ENCODE results near the gene VSTM2B. TPM values are rescaled to one million over a fixed set of nuclear protein-coding genes. Genes with fewer than 3 reads are reported as not detected.

The VSTM2B gene
- total RNA-seq, 4 donors from 2014 or later: not detected

DNA sequence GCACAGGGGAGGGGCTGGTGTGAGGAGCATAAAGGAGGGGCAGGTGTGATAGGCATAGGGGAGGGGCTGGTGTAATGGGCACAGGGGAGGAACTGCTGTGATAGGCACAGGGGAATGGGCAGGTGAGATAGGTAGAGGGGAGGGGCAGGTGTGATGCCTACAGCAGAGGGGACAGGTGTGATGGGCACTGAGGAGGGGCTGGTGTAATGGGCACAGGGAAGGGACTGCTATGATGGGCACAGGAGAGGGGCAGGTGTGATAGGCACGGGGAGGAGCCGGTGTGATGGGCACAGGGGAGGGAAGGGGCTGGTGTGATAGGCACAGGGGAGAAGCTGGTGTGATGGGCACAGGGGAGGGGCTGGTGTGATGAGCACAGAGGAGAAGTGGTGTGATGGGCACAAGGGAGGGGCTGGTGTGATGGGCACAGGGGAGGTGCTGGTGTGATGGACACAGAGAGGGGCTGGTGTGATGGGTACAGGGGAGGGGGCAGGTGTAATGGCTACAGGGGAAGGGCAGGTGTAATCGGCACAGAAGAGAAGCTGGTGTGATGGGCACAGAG is 40.8 kb downstream of the VSTM2B start:
- WGBS, 2 donors: 77 to 80% methylated on average over 3 of the region's 3 CpGs
- Histone ChIP-seq H3K27ac (no peak overlapping the region), H3K36me3 (no peaks in the 10 kb centered on the region), H3K4me3 (no peak overlapping the region), H3K27me3 (peaks cover 0 to 49% (median 0%) of the 10 kb centered on the region in 4 donors), H3K9me3 (no peaks in the 10 kb centered on the region), H3K4me1 (no peaks in the 10 kb centered on the region)
- TF ChIP-seq POLR2A (IDR thresholded peaks at IDR 0.05): no peak
- TF ChIP-seq, protein P1, sequence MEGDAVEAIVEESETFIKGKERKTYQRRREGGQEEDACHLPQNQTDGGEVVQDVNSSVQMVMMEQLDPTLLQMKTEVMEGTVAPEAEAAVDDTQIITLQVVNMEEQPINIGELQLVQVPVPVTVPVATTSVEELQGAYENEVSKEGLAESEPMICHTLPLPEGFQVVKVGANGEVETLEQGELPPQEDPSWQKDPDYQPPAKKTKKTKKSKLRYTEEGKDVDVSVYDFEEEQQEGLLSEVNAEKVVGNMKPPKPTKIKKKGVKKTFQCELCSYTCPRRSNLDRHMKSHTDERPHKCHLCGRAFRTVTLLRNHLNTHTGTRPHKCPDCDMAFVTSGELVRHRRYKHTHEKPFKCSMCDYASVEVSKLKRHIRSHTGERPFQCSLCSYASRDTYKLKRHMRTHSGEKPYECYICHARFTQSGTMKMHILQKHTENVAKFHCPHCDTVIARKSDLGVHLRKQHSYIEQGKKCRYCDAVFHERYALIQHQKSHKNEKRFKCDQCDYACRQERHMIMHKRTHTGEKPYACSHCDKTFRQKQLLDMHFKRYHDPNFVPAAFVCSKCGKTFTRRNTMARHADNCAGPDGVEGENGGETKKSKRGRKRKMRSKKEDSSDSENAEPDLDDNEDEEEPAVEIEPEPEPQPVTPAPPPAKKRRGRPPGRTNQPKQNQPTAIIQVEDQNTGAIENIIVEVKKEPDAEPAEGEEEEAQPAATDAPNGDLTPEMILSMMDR (IDR thresholded peaks at IDR 0.05): no peak
- DNase-seq: no peak
- intact Hi-C loops (cut with DNase I): no loop called here

DNA sequence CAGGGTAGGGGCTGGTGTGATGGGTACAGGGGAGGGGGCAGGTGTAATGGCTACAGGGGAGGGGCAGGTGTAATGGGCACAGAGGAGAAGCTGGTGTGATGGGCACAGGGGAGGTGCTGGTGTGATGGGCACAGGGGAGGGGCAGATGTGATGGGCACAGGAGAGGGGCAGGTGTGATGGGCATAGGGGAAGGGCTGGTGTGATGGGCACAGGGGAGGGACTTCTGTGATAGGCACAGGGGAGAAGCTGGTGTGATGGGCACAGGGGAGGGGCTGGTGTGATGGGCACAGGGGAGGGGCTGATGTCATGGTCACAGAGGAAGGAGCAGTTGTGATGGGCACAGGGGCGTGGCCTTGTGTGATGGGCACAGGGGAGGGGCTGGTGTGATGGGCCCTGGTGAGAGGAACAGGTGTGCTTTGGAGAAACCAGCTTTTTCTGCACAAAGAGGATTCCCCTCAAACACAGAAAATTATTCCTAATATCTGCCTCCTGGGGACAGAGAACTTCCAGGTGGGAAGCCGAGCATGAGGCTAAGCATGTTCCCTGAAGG is 41.6 kb downstream of the VSTM2B start:
- H3K36me3 ChIP-seq: no peaks in the 10 kb centered on the region
- H3K27ac ChIP-seq: no peak overlapping the region
- H3K9me3 ChIP-seq: no peaks in the 10 kb centered on the region
- H3K27me3 ChIP-seq: peaks cover 0 to 45% (median 0%) of the 10 kb centered on the region in 4 donors
- H3K4me3 ChIP-seq: no peak overlapping the region
- intact Hi-C loops (cut with DNase I): no loop called here
- no peaks in the 10 kb centered on the region for H3K4me1 ChIP-seq
- WGBS, 2 donors: 65 to 80% methylated on average over 1 to 2 of the region's 2 CpGs
- TF ChIP-seq, protein P1 (IDR thresholded peaks at IDR 0.05): no peak
- TF ChIP-seq POLR2A (IDR thresholded peaks at IDR 0.05): no peak
- DNase-seq: no peak

GRCh38 chr19:29568036-29569025 is 42.5 kb downstream of the VSTM2B start:
- WGBS, 2 donors: 66 to 71% methylated on average over 13 to 20 of the region's 22 CpGs
- H3K4me3 ChIP-seq: no peak overlapping the region
- no peak for DNase-seq
- no peak overlapping the region for H3K27ac ChIP-seq
- peaks cover 0 to 39% (median 0%) of the 10 kb centered on the region in 4 donors for H3K27me3 ChIP-seq
- H3K36me3 ChIP-seq: no peaks in the 10 kb centered on the region
- TF ChIP-seq POLR2A (IDR thresholded peaks at IDR 0.05): no peak
- TF ChIP-seq, protein P1 (IDR thresholded peaks at IDR 0.05): no peak
- intact Hi-C loops (cut with DNase I): no loop called here
- H3K4me1 ChIP-seq: no peaks in the 10 kb centered on the region
- no peaks in the 10 kb centered on the region for H3K9me3 ChIP-seq

GRCh38 chr19:29569038-29569911 is 43.5 kb downstream of the VSTM2B start:
- TF ChIP-seq, protein P1 (IDR thresholded peaks at IDR 0.05): no peak
- no peak for TF ChIP-seq POLR2A (IDR thresholded peaks at IDR 0.05)
- no peaks in the 10 kb centered on the region for H3K9me3 ChIP-seq
- DNase-seq: no peak
- WGBS, 2 donors: 69 to 80% methylated on average over 7 to 8 of the region's 9 CpGs
- intact Hi-C loops (cut with DNase I): no loop called here
- no peaks in the 10 kb centered on the region for H3K4me1 ChIP-seq
- H3K27me3 ChIP-seq: peaks cover 0 to 44% (median 0%) of the 10 kb centered on the region in 4 donors
- no peak overlapping the region for H3K27ac ChIP-seq
- no peaks in the 10 kb centered on the region for H3K36me3 ChIP-seq
- H3K4me3 ChIP-seq: no peak overlapping the region
